SK-N-SH (cell line): ENCODE results near the gene FAM20B. TPM values are rescaled to one million over a fixed set of nuclear protein-coding genes. Genes with fewer than 3 reads are reported as not detected.
A peak's percentile ranks its signal among the peaks of the same experiment; 100 is the strongest.

ENCODE experiments used
- CTCF ChIA-PET: fragments of 300-600, 350-600 bp; formaldehyde crosslinking; extraction: SDS; loops from one replicate; lab custom pipeline; 2021; lab: Yijun Ruan, JAX
- POLR2A ChIA-PET: fragments of 350-600 bp; sonication (Branson Sonifier 250); formaldehyde crosslinking; extraction: SDS; loops from one replicate; lab custom pipeline; 2020; ENCODE audit warnings: antibody characterized with exemption, inconsistent platforms; lab: Yijun Ruan, JAX
- DNase-seq: peaks from one replicate; pipeline ENCODE4 v3.0.0; 2012
- H2AFZ ChIP-seq: fragments of 200-600 bp; sonication (generic); 2 replicates; pipeline ENCODE4 v1.8.1; 2016; ENCODE audit warnings: antibody characterized with exemption, mild to moderate bottlenecking, low read depth
- H3F3A ChIP-seq: fragments of 200-600 bp; sonication (generic); replicated peaks from 2 replicates; pipeline ENCODE3; 2016; ENCODE audit warnings: antibody characterized with exemption, mild to moderate bottlenecking; ENCODE audit not compliant: insufficient read depth
- H3K27ac ChIP-seq, 2 experiments: fragments of 200-500 bp in 1 of 2; fragments of 200-600 bp in 1 of 2; sonication (Bioruptor generic) in 1 of 2; sonication (generic), shearing (Covaris generic) in 1 of 2; 2 replicates each; pipeline versions ENCODE4 v1.5.1 to v1.6.1; 2014 to 2016; ENCODE audit warnings: low read depth in 2 of 2, inconsistent platforms in 1 of 2, low read length in 1 of 2, mild to moderate bottlenecking in 1 of 2, mixed read lengths in 1 of 2
- H3K27me3 ChIP-seq: fragments of 200-600 bp; sonication (generic), shearing (Covaris generic); 2 replicates; pipeline ENCODE4 v1.6.1; 2016; ENCODE audit warnings: mixed run types; ENCODE audit not compliant: insufficient read depth
- H3K36me3 ChIP-seq, 2 experiments: fragments of 200-500 bp in 1 of 2; fragments of 200-600 bp in 1 of 2; sonication (Bioruptor generic) in 1 of 2; sonication (generic) in 1 of 2; replicated peaks in 1 of 2; 2 replicates each; pipeline versions ENCODE3 to v1.5.1; 2014 to 2016; ENCODE audit warnings: low read length in 1 of 2, mild to moderate bottlenecking in 1 of 2; ENCODE audit not compliant: insufficient read depth in 2 of 2, control insufficient read depth in 1 of 2
- H3K4me1 ChIP-seq, 2 experiments: fragments of 200-500 bp in 1 of 2; fragments of 200-600 bp in 1 of 2; sonication (Bioruptor generic) in 1 of 2; sonication (generic), shearing (Covaris generic) in 1 of 2; 2 replicates each; pipeline versions ENCODE4 v1.5.1 to v1.6.1; 2014 to 2016; ENCODE audit warnings: low read depth in 1 of 2, low read length in 1 of 2, mixed run types in 1 of 2; ENCODE audit not compliant: insufficient read depth in 2 of 2, control insufficient read depth in 1 of 2
- H3K4me2 ChIP-seq: fragments of 200-600 bp; sonication (generic), shearing (Covaris generic); 2 replicates; pipeline ENCODE4 v1.6.1; 2017; ENCODE audit warnings: mixed run types
- H3K4me3 ChIP-seq, 2 experiments: fragments of 200-500 bp in 1 of 2; fragments of 200-600 bp in 1 of 2; sonication (Bioruptor generic) in 1 of 2; sonication (generic), shearing (Covaris generic) in 1 of 2; 2 replicates each; pipeline versions ENCODE4 v1.5.1 to v1.8.1; 2014 to 2016; ENCODE audit warnings: low read depth in 2 of 2, inconsistent platforms in 1 of 2, low read length in 1 of 2, mild to moderate bottlenecking in 1 of 2, mixed read lengths in 1 of 2, moderate library complexity in 1 of 2
- H3K79me2 ChIP-seq: fragments of 200-600 bp; sonication (generic); 2 replicates; pipeline ENCODE4 v1.8.1; 2017; ENCODE audit warnings: mild to moderate bottlenecking; ENCODE audit not compliant: insufficient read depth
- H3K9ac ChIP-seq: fragments of 200-600 bp; sonication (generic); 2 replicates; pipeline ENCODE4 v1.6.1; 2017; ENCODE audit warnings: mixed run types
- H3K9me2 ChIP-seq: fragments of 200-600 bp; sonication (generic); 2 replicates; pipeline ENCODE4 v1.6.1; 2017; ENCODE audit warnings: mixed run types
- H3K9me3 ChIP-seq: fragments of 200-600 bp; sonication (generic); 2 replicates; pipeline ENCODE4 v1.6.1; 2017; ENCODE audit warnings: mixed run types, mild to moderate bottlenecking, moderate library complexity
- H4K20me1 ChIP-seq: fragments of 200-600 bp; sonication (generic); 2 replicates; pipeline ENCODE4 v1.6.1; 2017; ENCODE audit warnings: mild to moderate bottlenecking, mixed run types; ENCODE audit not compliant: insufficient read depth
- FOXJ3 ChIP-seq: sonication (generic); formaldehyde crosslinking; IDR thresholded peaks from 2 replicates; pipeline ENCODE4 v1.5.1; 2020; ENCODE audit warnings: mild to moderate bottlenecking, missing genetic modification reagents
- MXI1 ChIP-seq: IDR thresholded peaks from 2 replicates; pipeline ENCODE4 v1.6.1; 2012; ENCODE audit warnings: mild to moderate bottlenecking, low read depth, low read length, improper control_type of control experiment
- SMC3 ChIP-seq: IDR thresholded peaks from 2 replicates; pipeline ENCODE4 v1.6.1; 2012; ENCODE audit warnings: low read depth, low read length, improper control_type of control experiment
- WGBS: methylation state at CpG from one replicate; pipeline ENCODE4 v1.1.6; 2017; ENCODE audit warnings: low lambda C conversion rate; 5-methylcytosine and 5-hydroxymethylcytosine counted together
- polyA plus RNA-seq, 3 experiments: library from polyadenylated mRNA; depleted of rRNA; stranded (reverse); fragments of >200 nt; gene quantifications; 2 replicates each; pipeline ENCODE4 v1.2.3, GENCODE V29; 2012
- TF ChIP-seq, protein P1 (sequence below): IDR thresholded peaks from 2 replicates; pipeline ENCODE4 v1.6.1; 2012; ENCODE audit warnings: mild to moderate bottlenecking, low read depth, low read length, moderate library complexity
- TF ChIP-seq, protein P2 (sequence below): IDR thresholded peaks from 2 replicates; pipeline ENCODE4; 2012
- TF ChIP-seq, protein P3 (sequence below): IDR thresholded peaks from 2 replicates; pipeline ENCODE4 v1.4.0; 2012; ENCODE audit warnings: low read depth, borderline replicate concordance

Gene FAM20B
- polyA plus RNA-seq, 1 of the 3 experiments (the other 2 are of a cell fraction) = 14.9 TPM

DNA sequence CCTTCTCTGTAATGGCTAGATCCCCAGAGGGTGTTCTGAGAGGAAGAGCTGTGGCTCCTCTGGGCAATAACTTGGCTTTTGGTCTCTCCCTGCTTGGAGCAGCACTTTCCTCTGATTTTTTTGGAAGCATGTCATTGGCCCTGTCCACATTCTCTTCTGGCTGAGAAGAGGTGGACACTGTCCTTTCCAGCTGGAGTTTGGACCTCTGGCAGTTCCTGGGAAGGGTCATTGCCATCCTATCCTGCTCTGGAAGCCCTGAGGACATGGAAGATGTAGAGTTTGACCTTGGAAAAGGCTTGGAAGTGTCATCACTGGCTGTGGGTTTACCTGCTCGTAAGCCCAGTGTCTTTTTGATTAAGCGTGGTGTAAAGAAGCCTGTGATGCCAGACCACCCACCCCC lies 83.0 kb downstream of the FAM20B start:
- H3K27me3 ChIP-seq = no peaks in the 10 kb centered on the region
- peak overlapping the region in 1 of 2 experiments; percentile 80; a peak in 2 of 4 replicates for H3K27ac ChIP-seq
- 70% methylated on average over 2 of the region's 2 CpGs for WGBS
- H3K9me2 ChIP-seq = no peaks in the 10 kb centered on the region
- H3K4me1 ChIP-seq = peaks cover 0 to 23% of the 10 kb centered on the region in 2 experiments; a peak in 2 of 4 replicates
- no peaks in the 10 kb centered on the region for H4K20me1 ChIP-seq
- TF ChIP-seq, protein P1, sequence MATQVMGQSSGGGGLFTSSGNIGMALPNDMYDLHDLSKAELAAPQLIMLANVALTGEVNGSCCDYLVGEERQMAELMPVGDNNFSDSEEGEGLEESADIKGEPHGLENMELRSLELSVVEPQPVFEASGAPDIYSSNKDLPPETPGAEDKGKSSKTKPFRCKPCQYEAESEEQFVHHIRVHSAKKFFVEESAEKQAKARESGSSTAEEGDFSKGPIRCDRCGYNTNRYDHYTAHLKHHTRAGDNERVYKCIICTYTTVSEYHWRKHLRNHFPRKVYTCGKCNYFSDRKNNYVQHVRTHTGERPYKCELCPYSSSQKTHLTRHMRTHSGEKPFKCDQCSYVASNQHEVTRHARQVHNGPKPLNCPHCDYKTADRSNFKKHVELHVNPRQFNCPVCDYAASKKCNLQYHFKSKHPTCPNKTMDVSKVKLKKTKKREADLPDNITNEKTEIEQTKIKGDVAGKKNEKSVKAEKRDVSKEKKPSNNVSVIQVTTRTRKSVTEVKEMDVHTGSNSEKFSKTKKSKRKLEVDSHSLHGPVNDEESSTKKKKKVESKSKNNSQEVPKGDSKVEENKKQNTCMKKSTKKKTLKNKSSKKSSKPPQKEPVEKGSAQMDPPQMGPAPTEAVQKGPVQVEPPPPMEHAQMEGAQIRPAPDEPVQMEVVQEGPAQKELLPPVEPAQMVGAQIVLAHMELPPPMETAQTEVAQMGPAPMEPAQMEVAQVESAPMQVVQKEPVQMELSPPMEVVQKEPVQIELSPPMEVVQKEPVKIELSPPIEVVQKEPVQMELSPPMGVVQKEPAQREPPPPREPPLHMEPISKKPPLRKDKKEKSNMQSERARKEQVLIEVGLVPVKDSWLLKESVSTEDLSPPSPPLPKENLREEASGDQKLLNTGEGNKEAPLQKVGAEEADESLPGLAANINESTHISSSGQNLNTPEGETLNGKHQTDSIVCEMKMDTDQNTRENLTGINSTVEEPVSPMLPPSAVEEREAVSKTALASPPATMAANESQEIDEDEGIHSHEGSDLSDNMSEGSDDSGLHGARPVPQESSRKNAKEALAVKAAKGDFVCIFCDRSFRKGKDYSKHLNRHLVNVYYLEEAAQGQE = no peak
- TF ChIP-seq, protein P2, sequence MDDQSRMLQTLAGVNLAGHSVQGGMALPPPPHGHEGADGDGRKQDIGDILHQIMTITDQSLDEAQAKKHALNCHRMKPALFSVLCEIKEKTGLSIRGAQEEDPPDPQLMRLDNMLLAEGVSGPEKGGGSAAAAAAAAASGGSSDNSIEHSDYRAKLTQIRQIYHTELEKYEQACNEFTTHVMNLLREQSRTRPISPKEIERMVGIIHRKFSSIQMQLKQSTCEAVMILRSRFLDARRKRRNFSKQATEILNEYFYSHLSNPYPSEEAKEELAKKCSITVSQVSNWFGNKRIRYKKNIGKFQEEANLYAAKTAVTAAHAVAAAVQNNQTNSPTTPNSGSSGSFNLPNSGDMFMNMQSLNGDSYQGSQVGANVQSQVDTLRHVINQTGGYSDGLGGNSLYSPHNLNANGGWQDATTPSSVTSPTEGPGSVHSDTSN = no peak
- TF ChIP-seq, protein P3, sequence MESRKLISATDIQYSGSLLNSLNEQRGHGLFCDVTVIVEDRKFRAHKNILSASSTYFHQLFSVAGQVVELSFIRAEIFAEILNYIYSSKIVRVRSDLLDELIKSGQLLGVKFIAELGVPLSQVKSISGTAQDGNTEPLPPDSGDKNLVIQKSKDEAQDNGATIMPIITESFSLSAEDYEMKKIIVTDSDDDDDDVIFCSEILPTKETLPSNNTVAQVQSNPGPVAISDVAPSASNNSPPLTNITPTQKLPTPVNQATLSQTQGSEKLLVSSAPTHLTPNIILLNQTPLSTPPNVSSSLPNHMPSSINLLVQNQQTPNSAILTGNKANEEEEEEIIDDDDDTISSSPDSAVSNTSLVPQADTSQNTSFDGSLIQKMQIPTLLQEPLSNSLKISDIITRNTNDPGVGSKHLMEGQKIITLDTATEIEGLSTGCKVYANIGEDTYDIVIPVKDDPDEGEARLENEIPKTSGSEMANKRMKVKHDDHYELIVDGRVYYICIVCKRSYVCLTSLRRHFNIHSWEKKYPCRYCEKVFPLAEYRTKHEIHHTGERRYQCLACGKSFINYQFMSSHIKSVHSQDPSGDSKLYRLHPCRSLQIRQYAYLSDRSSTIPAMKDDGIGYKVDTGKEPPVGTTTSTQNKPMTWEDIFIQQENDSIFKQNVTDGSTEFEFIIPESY = no peak
- no peak for TF ChIP-seq MXI1
- DNase-seq = no peak
- peaks cover 69% of the 10 kb centered on the region for H3K79me2 ChIP-seq
- H3K9ac ChIP-seq = no peak overlapping the region
- H3K4me3 ChIP-seq = no peak overlapping the region
- H3F3A ChIP-seq = peaks cover 20% of the 10 kb centered on the region
- no peaks in the 10 kb centered on the region for H3K9me3 ChIP-seq
- no peak overlapping the region for H3K4me2 ChIP-seq
- no peak overlapping the region for H2AFZ ChIP-seq
- H3K36me3 ChIP-seq = peaks cover 77 to 78% of the 10 kb centered on the region in 2 experiments
- ChIA-PET POLR2A (no interaction called here), CTCF (interaction anchor here (1.4 to 4.8 kb wide), 2 partner anchors 11 to 30 kb away, joined by 4 to 26 read pairs; no protein-coding TSS in a partner anchor)

DNA sequence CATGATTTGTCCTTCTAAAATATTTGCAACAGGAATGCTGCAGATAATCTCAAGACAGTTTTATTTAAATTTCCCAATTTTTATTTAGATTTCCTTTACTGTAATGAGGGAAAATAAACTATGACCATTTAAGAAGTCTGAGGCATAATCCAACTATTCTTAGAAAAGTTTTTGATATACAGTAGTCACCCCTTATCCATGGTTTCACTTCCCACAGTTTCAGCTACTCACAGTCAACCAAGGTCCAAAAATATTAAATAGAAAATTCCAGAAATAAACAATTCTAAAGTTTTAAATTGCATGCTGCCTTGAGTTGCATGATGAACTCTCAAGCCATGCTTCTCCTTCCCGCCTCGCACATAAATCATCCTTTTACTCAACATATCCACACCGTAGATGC lies 89.5 kb downstream of the FAM20B start:
- peaks cover 15% of the 10 kb centered on the region for H3F3A ChIP-seq
- H2AFZ ChIP-seq = no peak overlapping the region
- no peak overlapping the region for H3K4me2 ChIP-seq
- TF ChIP-seq SMC3 (no peak), FOXJ3 (CRISPR knock-in tag) (no peak)
- TF ChIP-seq, protein P2 = no peak
- TF ChIP-seq, all 33 proteins: peak for 0
- Histone ChIP-seq H3K9me3 (no peaks in the 10 kb centered on the region), H3K79me2 (peaks cover 79% of the 10 kb centered on the region), H3K4me1 (no peaks in the 10 kb centered on the region), H3K4me3 (no peak overlapping the region), H3K27me3 (no peaks in the 10 kb centered on the region), H3K36me3 (peaks cover 56 to 95% of the 10 kb centered on the region in 2 experiments), H3K27ac (no peak overlapping the region), H4K20me1 (no peaks in the 10 kb centered on the region), H3K9ac (no peak overlapping the region), H3K9me2 (no peaks in the 10 kb centered on the region)
- ChIA-PET POLR2A (no interaction called here), CTCF (interaction anchor here (0.6 kb wide), 1 partner anchor 357 kb away, joined by 4 read pairs; no protein-coding TSS in a partner anchor)
- 93% methylated on average over 3 of the region's 3 CpGs for WGBS
- no peak for DNase-seq
